A549 (cell line): Measurements from ENCODE around the gene WDR20. TPM values are rescaled to one million over a fixed set of nuclear protein-coding genes. Genes with fewer than 3 reads are reported as not detected.

Experiments
- ATAC-seq, 2 experiments: fragments of 200-7000 bp in 1 of 2; fragments of >200 bp in 1 of 2; cut with Nextera tagmentation in 1 of 2; cut with Tn5 transposase in 1 of 2; 3 replicates each; pipeline versions ENCODE4 v1.8.0 to v1.9.1; 2018 to 2020; ENCODE audit warnings: mild to moderate bottlenecking in 1 of 2, moderate library complexity in 1 of 2
- CTCF ChIA-PET: fragments of 300-600 bp; sonication (Branson Sonifier 250); formaldehyde crosslinking; extraction: SDS; loops from one replicate; lab custom pipeline; 2021; ENCODE audit warnings: antibody characterized with exemption, inconsistent platforms; lab: Yijun Ruan, JAX
- POLR2A ChIA-PET: fragments of 350-600 bp; formaldehyde crosslinking; extraction: SDS; loops from one replicate; lab custom pipeline; 2021; ENCODE audit warnings: antibody characterized with exemption, inconsistent platforms; lab: Yijun Ruan, JAX
- DNase-seq, 2 experiments: peaks; one replicate each; pipeline versions ENCODE4 v3.0.0 to v3.0.0-alpha.2; 2011 to 2016; ENCODE audit warnings: low read depth in 1 of 2, low spot score in 1 of 2
- FAIRE-seq: peaks from 2 replicates; lab custom pipeline; 2011; peaks lifted over from hg19 to GRCh38; lab: Jason Lieb, UNC
- H3K27ac ChIP-seq, 2 experiments: fragments of >200 bp; sonication (Bioruptor Twin); formaldehyde crosslinking; 3 replicates each; pipeline ENCODE4 v1.5.1; 2016 to 2017
- H3K4me1 ChIP-seq: fragments of >200 bp; sonication (Bioruptor Twin); formaldehyde crosslinking; 3 replicates; pipeline ENCODE4 v1.6.1; 2016
- H3K4me2 ChIP-seq: fragments of >200 bp; sonication (Bioruptor Twin); formaldehyde crosslinking; 3 replicates; pipeline ENCODE4 v1.6.1; 2016
- H3K4me3 ChIP-seq: fragments of >200 bp; sonication (Bioruptor Twin); formaldehyde crosslinking; 3 replicates; pipeline ENCODE4 v1.5.1; 2016
- H3K9me3 ChIP-seq: fragments of >200 bp; sonication (Bioruptor Twin); formaldehyde crosslinking; 3 replicates; pipeline ENCODE4 v1.6.1; 2016
- BHLHE40 ChIP-seq: IDR thresholded peaks from 2 replicates; pipeline ENCODE4 v1.6.1; 2012; ENCODE audit warnings: low read depth, low read length, inconsistent platforms
- CBX2 ChIP-seq: fragments of 200-600 bp; sonication (generic); IDR thresholded peaks from 2 replicates; pipeline ENCODE4 v1.6.1; 2016; ENCODE audit warnings: low read depth, mild to moderate bottlenecking, borderline replicate concordance
- ELK1 ChIP-seq: fragments of 150-350 bp; IDR thresholded peaks from 2 replicates; pipeline ENCODE4 v1.6.1; 2014; ENCODE audit warnings: low read depth, mild to moderate bottlenecking, low read length
- EP300 ChIP-seq, 2 experiments: fragments of >200 bp; sonication (Bioruptor Twin); formaldehyde crosslinking; IDR thresholded peaks; 2 replicates in 1 of 2; 3 replicates in 1 of 2; pipeline ENCODE4 v1.6.1; 2016 to 2017
- FOSB ChIP-seq: fragments of 250-450 bp; sonication (Bioruptor Pico); IDR thresholded peaks from 2 replicates; pipeline ENCODE4 v1.5.0; 2020; ENCODE audit warnings: mild to moderate bottlenecking, moderate library complexity
- HDAC2 ChIP-seq: fragments of 200-600 bp; sonication (generic); IDR thresholded peaks from 2 replicates; pipeline ENCODE4 v1.6.1; 2016
- HMGXB4 ChIP-seq: fragments of 250-450 bp; sonication (Bioruptor Pico); IDR thresholded peaks from 2 replicates; pipeline ENCODE4 v1.5.0; 2021; ENCODE audit warnings: mild to moderate bottlenecking, moderate library complexity, borderline replicate concordance
- HOXA7 ChIP-seq: fragments of 250-450 bp; sonication (Bioruptor Pico); IDR thresholded peaks from 2 replicates; pipeline ENCODE4 v1.5.0; 2020; ENCODE audit warnings: mild to moderate bottlenecking, moderate library complexity
- HOXB13 ChIP-seq: fragments of 250-450 bp; sonication (Bioruptor Pico); IDR thresholded peaks from 2 replicates; pipeline ENCODE4 v1.5.0; 2020; ENCODE audit warnings: low read depth, mild to moderate bottlenecking, moderate library complexity
- HOXB5 ChIP-seq: fragments of 250-450 bp; sonication (Bioruptor Pico); IDR thresholded peaks from 2 replicates; pipeline ENCODE4 v1.5.0; 2020; ENCODE audit warnings: mild to moderate bottlenecking, moderate library complexity
- JUN ChIP-seq, 2 experiments: fragments of >200 bp; sonication (Bioruptor Twin); formaldehyde crosslinking; IDR thresholded peaks; 2 replicates in 1 of 2; 3 replicates in 1 of 2; pipeline ENCODE4 v1.6.1; 2016 to 2017
- KDM1A ChIP-seq: fragments of 200-600 bp; sonication (generic); IDR thresholded peaks from 2 replicates; pipeline ENCODE4 v1.6.1; 2016; ENCODE audit warnings: low read depth, mild to moderate bottlenecking
- KDM5A ChIP-seq: fragments of 200-600 bp; sonication (generic); IDR thresholded peaks from 2 replicates; pipeline ENCODE4 v1.6.1; 2016; ENCODE audit warnings: antibody characterized with exemption, mild to moderate bottlenecking
- MAX ChIP-seq: IDR thresholded peaks from 2 replicates; pipeline ENCODE4 v1.6.1; 2012
- POLR2A ChIP-seq: IDR thresholded peaks from 2 replicates; pipeline ENCODE4 v1.6.1; 2012; ENCODE audit warnings: mild to moderate bottlenecking, low read length
- POLR2AphosphoS2 ChIP-seq: conservative IDR thresholded peaks from 2 replicates; pipeline ENCODE4 v1.6.1; 2012; ENCODE audit warnings: low read length, improper control_type of control experiment, inconsistent platforms
- RAD21 ChIP-seq, 2 experiments: fragments of >200 bp in 1 of 2; sonication (Bioruptor Twin) in 1 of 2; formaldehyde crosslinking in 1 of 2; IDR thresholded peaks in 1 of 2; conservative IDR thresholded peaks in 1 of 2; 2 replicates in 1 of 2; 3 replicates in 1 of 2; pipeline ENCODE4 v1.6.1; 2012 to 2018; ENCODE audit warnings: inconsistent platforms in 1 of 2
- USF2 ChIP-seq: fragments of 450-650 bp; IDR thresholded peaks from 2 replicates; pipeline ENCODE4 v1.6.1; 2014; ENCODE audit warnings: antibody characterized with exemption
- ZSCAN20 ChIP-seq: fragments of 250-450 bp; sonication (Bioruptor Pico); IDR thresholded peaks from 2 replicates; pipeline ENCODE4 v1.8.0; 2022; ENCODE audit warnings: mild to moderate bottlenecking, moderate library complexity
- WGBS: methylation state at CpG from one replicate; pipeline ENCODE4 v1.1.6; 2017; ENCODE audit errors: missing lambda C conversion rate; 5-methylcytosine and 5-hydroxymethylcytosine counted together
- polyA plus RNA-seq, 4 experiments: library from polyadenylated mRNA; depleted of rRNA in 3 of 4; stranded (reverse); fragments of >200 nt; fragmentation: RNase III in 1 of 4; extraction: RNeasy Plus Mini Kit Qiagen cat#74134 plus additional on column Dnase treatment in 1 of 4; gene quantifications; 2 replicates in 3 of 4; 3 replicates in 1 of 4; pipeline ENCODE4 v1.2.3, GENCODE V29; 2011 to 2017

Gene WDR20
- polyA plus RNA-seq, 2 of the 4 experiments (the other 2 are of a cell fraction): 19.5 to 20.6 TPM

- Histone ChIP-seq H3K4me2 (no peak overlapping the region), H3K4me1 (peaks cover 7% of the 10 kb centered on the region; the same call in 1 of the 3 replicates), H3K27ac (no peak overlapping the region), H3K9me3 (no peaks in the 10 kb centered on the region), H3K4me3 (no peak overlapping the region)
- FAIRE-seq (no peak), DNase-seq (no peak), ATAC-seq (no peak)
- POLR2A ChIA-PET: no interaction called here
- no peak for TF ChIP-seq HOXA7 (CRISPR knock-in tag)
- TF ChIP-seq CBX2: no peak
- no peak for TF ChIP-seq USF2
- TF ChIP-seq MAX: no peak
- TF ChIP-seq FOSB (CRISPR knock-in tag): no peak
- TF ChIP-seq KDM5A: no peak
- no peak for TF ChIP-seq EP300 (IDR thresholded peaks at IDR 0.05)
- no peak for TF ChIP-seq POLR2A
- no peak for TF ChIP-seq POLR2AphosphoS2
- TF ChIP-seq JUN (IDR thresholded peaks at IDR 0.05): no peak
- TF ChIP-seq ELK1: no peak
- no peak for TF ChIP-seq HDAC2
- TF ChIP-seq HMGXB4 (CRISPR knock-in tag): no peak
- TF ChIP-seq HOXB5 (CRISPR knock-in tag): no peak
- no peak for TF ChIP-seq HOXB13 (CRISPR knock-in tag)
- TF ChIP-seq BHLHE40: no peak
- WGBS: 88% methylated on average over 6 of the region's 6 CpGs
- CTCF ChIA-PET: interaction anchor here (0.6 to 1.8 kb wide), 5 partner anchors 8 to 172 kb away, joined by 3 to 6 read pairs (median 4); no protein-coding TSS in a partner anchor
Measured at GRCh38 chr14:102145395-102145794, 5.7 kb downstream of the WDR20 start.

DNA sequence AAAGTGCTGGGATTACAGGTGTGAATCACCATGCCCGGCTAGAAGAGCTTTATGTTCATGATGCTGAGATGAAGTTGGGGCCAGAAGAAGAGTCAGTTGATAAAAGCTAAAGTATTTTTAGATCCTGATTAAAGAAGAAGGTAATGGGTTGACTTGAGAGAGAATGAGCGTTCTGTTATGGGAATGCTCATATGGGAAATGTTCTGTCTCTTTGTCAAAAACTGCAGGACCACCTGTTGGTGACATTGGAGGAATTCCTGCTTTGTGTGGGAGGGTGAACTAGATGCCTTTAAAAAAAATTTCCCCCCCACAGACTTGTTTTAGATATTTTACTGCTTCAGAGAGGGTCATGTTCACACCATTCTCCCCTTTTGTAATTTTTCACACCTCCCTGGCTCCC lies 6.7 kb downstream of the WDR20 start:
- WGBS: 80% methylated on average over 2 of the region's 2 CpGs

More for the DNA sequence above, 6.7 kb downstream of the WDR20 start:
- Histone ChIP-seq H3K27ac (no peak overlapping the region), H3K9me3 (no peaks in the 10 kb centered on the region), H3K4me2 (no peak overlapping the region), H3K4me3 (no peak overlapping the region), H3K4me1 (peaks cover 3% of the 10 kb centered on the region; the same call in 1 of the 3 replicates)
- TF ChIP-seq KDM1A (no peak), ZSCAN20 (CRISPR knock-in tag) (no peak), HMGXB4 (CRISPR knock-in tag) (no peak), RAD21 (conservative IDR thresholded peaks at IDR 0.05 in 1 of 2, IDR thresholded peaks at IDR 0.05 in 1 of 2) (no peak)
- FAIRE-seq (no peak), DNase-seq (no peak), ATAC-seq (no peak)
- ChIA-PET POLR2A (no interaction called here), CTCF (interaction anchor here (0.6 to 1.5 kb wide), 3 partner anchors 170 to 368 kb away, joined by 3 to 4 read pairs (median 4); no protein-coding TSS in a partner anchor)
